Neutrophil (primary cell): ENCODE data around the gene NINL.
"Not testable (repeated sequence)": the region's sequence is repeated elsewhere in the genome, so short reads cannot be mapped to it uniquely, and the experiment has no call there.

Experiments used
- H3K27ac ChIP-seq: fragments of 200-600 bp; sonication (generic); 2 replicates; pipeline ENCODE4 v1.5.1; 2016; ENCODE audit warnings: mild to moderate bottlenecking, moderate library complexity
- H3K27me3 ChIP-seq: fragments of 200-600 bp; sonication (generic); 2 replicates; pipeline ENCODE4 v1.6.0; 2016; ENCODE audit warnings: mild to moderate bottlenecking
- H3K36me3 ChIP-seq: fragments of 200-600 bp; sonication (generic); 2 replicates; pipeline ENCODE4 v1.5.1; 2017
- H3K4me1 ChIP-seq, 2 experiments: fragments of 200-600 bp in 1 of 2; sonication (generic) in 1 of 2; 1 replicate in 1 of 2; 2 replicates in 1 of 2; pipeline versions ENCODE4 v1.5.1 to v1.6.1; 2013 to 2016; ENCODE audit warnings: low read depth in 1 of 2, low read length in 1 of 2, mild to moderate bottlenecking in 1 of 2, moderate library complexity in 1 of 2; ENCODE audit not compliant: control insufficient read depth in 1 of 2, insufficient read depth in 1 of 2
- H3K4me3 ChIP-seq, 2 experiments: fragments of 200-600 bp in 1 of 2; sonication (generic) in 1 of 2; 1 replicate in 1 of 2; 2 replicates in 1 of 2; pipeline ENCODE4 v1.5.1; 2013 to 2016; ENCODE audit warnings: low read depth in 1 of 2, low read length in 1 of 2, mild to moderate bottlenecking in 1 of 2, moderate library complexity in 1 of 2
- H3K9me3 ChIP-seq: fragments of 200-600 bp; sonication (generic); 2 replicates; pipeline ENCODE4 v1.5.1; 2016
- CTCF ChIP-seq: fragments of 200-600 bp; sonication (generic); IDR thresholded peaks from 2 replicates; pipeline ENCODE4 v1.5.1; 2016; ENCODE audit warnings: antibody characterized with exemption

NINL gene

GRCh38 chr20:25508083-25508770 is 77.1 kb downstream of the NINL start:
- H3K36me3 ChIP-seq: no peaks in the 10 kb centered on the region
- TF ChIP-seq CTCF: no peak
- no peak overlapping the region for H3K4me3 ChIP-seq
- H3K4me1 ChIP-seq: no peaks in the 10 kb centered on the region
- H3K27ac ChIP-seq: no peak overlapping the region
- peaks cover 3% of the 10 kb centered on the region for H3K9me3 ChIP-seq
- no peaks in the 10 kb centered on the region for H3K27me3 ChIP-seq

GRCh38 chr20:25507385-25508082 is 77.8 kb downstream of the NINL start:
- TF ChIP-seq CTCF: no peak
- H3K9me3 ChIP-seq: no peaks in the 10 kb centered on the region
- H3K27ac ChIP-seq: no peak overlapping the region
- no peaks in the 10 kb centered on the region for H3K4me1 ChIP-seq
- H3K4me3 ChIP-seq: no peak overlapping the region
- H3K27me3 ChIP-seq: no peaks in the 10 kb centered on the region
- no peaks in the 10 kb centered on the region for H3K36me3 ChIP-seq

DNA sequence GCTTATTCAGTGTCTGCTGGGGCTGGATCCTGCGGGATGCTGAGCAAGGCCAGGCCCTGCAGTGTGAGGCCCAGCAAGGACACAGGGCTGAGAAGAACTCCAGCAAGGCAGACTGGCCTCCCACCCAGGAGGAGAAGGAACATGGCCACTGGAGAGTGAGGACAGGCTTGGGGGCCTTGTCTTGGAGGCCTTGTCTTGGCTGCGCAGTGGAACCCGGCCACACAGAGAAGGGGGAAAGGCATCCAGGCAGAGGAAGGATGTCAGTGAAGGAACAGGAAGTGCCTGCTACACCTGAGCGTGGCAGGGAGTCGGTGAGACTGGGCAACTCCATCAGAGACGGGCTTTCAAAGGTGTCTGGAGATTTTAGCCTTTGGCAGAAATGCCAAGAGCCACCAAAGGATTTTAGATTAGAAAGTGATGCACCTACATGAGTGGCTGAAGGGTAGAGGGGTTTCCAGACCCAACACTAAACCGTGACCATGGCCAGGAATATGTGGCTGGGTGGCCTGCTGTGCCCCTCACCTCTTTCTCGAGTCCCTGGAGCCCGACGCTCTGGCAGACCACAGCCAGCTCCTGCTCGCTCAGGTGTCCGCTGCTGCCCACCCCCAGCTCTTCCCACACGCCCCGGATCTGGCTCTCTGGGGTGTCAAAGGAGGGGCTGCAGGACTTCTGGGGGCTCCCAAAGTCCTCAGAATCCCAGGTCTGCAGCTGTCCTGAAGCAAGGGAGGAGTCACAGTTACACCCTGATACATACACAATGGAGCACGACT is 80.8 kb downstream of the NINL start:
- Histone ChIP-seq H3K27me3 (no peaks in the 10 kb centered on the region), H3K4me3 (no peak overlapping the region), H3K36me3 (no peaks in the 10 kb centered on the region), H3K27ac (no peak overlapping the region), H3K9me3 (no peaks in the 10 kb centered on the region), H3K4me1 (no peaks in the 10 kb centered on the region)
- no peak for TF ChIP-seq CTCF

GRCh38 chr20:25503936-25504335 is 81.4 kb downstream of the NINL start:
- Histone ChIP-seq H3K27me3 (no peaks in the 10 kb centered on the region), H3K4me3 (no peak overlapping the region), H3K4me1 (no peaks in the 10 kb centered on the region), H3K27ac (no peak overlapping the region), H3K36me3 (no peaks in the 10 kb centered on the region), H3K9me3 (no peaks in the 10 kb centered on the region)
- no peak for TF ChIP-seq CTCF

DNA sequence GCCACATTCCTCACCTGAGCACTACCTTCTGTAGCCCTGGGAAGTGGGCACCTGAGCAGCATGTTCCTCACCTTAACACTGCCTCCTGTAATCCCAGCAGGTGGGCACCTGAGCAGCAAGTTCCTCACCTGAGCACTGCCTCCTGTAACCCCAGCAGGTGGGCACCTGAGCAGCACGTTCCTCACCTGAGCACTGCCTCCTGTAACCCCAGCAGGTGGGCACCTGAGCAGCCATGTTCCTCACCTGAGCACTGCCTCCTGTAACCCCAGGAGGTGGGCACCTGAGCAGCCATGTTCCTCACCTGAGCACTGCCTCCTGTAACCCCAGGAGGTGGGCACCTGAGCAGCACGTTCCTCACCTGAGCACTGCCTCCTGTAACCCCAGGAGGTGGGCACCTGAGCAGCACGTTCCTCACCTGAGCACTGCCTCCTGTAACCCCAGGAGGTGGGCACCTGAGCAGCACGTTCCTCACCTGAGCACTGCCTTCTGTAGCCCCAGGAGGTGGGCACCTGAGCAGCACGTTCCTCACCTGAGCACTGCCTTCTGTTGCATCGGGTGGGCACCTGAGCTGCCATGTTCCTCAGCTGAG is 82.2 kb downstream of the NINL start:
- not testable (repeated sequence) for H3K9me3 ChIP-seq, H3K4me1 ChIP-seq, H3K36me3 ChIP-seq, H3K27ac ChIP-seq, H3K27me3 ChIP-seq, H3K4me3 ChIP-seq
